CD14-positive monocyte (primary cell): ENCODE measurements around the gene SHB. TPM values are rescaled to one million over a fixed set of nuclear protein-coding genes. Genes with fewer than 3 reads are reported as not detected.
A peak's percentile ranks its signal among the peaks of the same experiment; 100 is the strongest.

Experiments
- DNase-seq, 3 donors: peaks; one replicate each; pipeline ENCODE4 v3.0.0-alpha.2; 2011 to 2022
- H2AFZ ChIP-seq: 2 replicates; pipeline ENCODE4 v1.6.0; 2012; ENCODE audit warnings: mild to moderate bottlenecking, low read depth, low read length, inconsistent platforms; ENCODE audit not compliant: insufficient read depth, poor library complexity, severe bottlenecking
- H3K27ac ChIP-seq, 2 donors: 1 replicate in 1 of 2; 2 replicates in 1 of 2; pipeline ENCODE4 v1.5.1; 2012 to 2013; ENCODE audit warnings: low read length in 2 of 2, control low read depth in 1 of 2, inconsistent platforms in 1 of 2, low read depth in 1 of 2, mild to moderate bottlenecking in 1 of 2
- H3K27me3 ChIP-seq, 2 donors: one replicate each; pipeline versions ENCODE4 v1.6.0 to v1.6.1; 2011 to 2013; ENCODE audit warnings: low read length in 2 of 2; ENCODE audit not compliant: control insufficient read depth in 2 of 2, insufficient read depth in 2 of 2
- H3K36me3 ChIP-seq, 2 donors: replicated peaks in 1 of 2; 1 replicate in 1 of 2; 2 replicates in 1 of 2; pipeline versions ENCODE4 v1.5.1 to v1.6.1; 2012 to 2013; ENCODE audit warnings: low read length in 2 of 2, control low read depth in 1 of 2, inconsistent platforms in 1 of 2, mild to moderate bottlenecking in 1 of 2; ENCODE audit not compliant: insufficient read depth in 2 of 2, control insufficient read depth in 1 of 2
- H3K4me1 ChIP-seq, 2 donors: 1 replicate in 1 of 2; 2 replicates in 1 of 2; pipeline versions ENCODE4 v1.5.1 to v1.6.1; 2012 to 2013; ENCODE audit warnings: low read length in 2 of 2, control low read depth in 1 of 2, inconsistent platforms in 1 of 2, mild to moderate bottlenecking in 1 of 2, moderate library complexity in 1 of 2; ENCODE audit not compliant: insufficient read depth in 2 of 2, control insufficient read depth in 1 of 2
- H3K4me2 ChIP-seq: replicated peaks from 2 replicates; pipeline ENCODE3; 2012; ENCODE audit warnings: low read length, moderate library complexity, mild to moderate bottlenecking; ENCODE audit not compliant: poor library complexity, severe bottlenecking; ENCODE audit errors: extremely low read depth
- H3K4me3 ChIP-seq, 3 experiments: fragments of 200-600 bp in 1 of 3; sonication (generic) in 1 of 3; replicated peaks in 1 of 3; 1 replicate in 2 of 3; 2 replicates in 1 of 3; pipeline ENCODE4 v1.5.1; 2011 to 2013; ENCODE audit warnings: low read length in 3 of 3, mild to moderate bottlenecking in 3 of 3, control low read depth in 2 of 3, low read depth in 2 of 3, inconsistent platforms in 1 of 3, moderate library complexity in 1 of 3
- H3K79me2 ChIP-seq: 2 replicates; pipeline ENCODE4 v1.6.0; 2012; ENCODE audit warnings: mild to moderate bottlenecking, control low read depth, inconsistent platforms, low read length, moderate library complexity; ENCODE audit not compliant: insufficient read depth
- H3K9ac ChIP-seq: 2 replicates; pipeline ENCODE4 v1.6.0; 2017; ENCODE audit warnings: low read length, mild to moderate bottlenecking; ENCODE audit not compliant: insufficient read depth, poor library complexity, severe bottlenecking
- H3K9me3 ChIP-seq, 2 donors: replicated peaks in 1 of 2; 1 replicate in 1 of 2; 2 replicates in 1 of 2; pipeline versions ENCODE4 v1.5.1 to v1.6.1; 2012 to 2013; ENCODE audit warnings: low read length in 2 of 2, control low read depth in 1 of 2; ENCODE audit not compliant: control insufficient read depth in 1 of 2, insufficient read depth in 1 of 2
- H4K20me1 ChIP-seq: 2 replicates; pipeline ENCODE4 v1.6.0; 2012; ENCODE audit warnings: mild to moderate bottlenecking, low read length, control low read depth, moderate library complexity; ENCODE audit not compliant: insufficient read depth
- H3K27ac Mint-ChIP-seq, 7 donors: one replicate each; pipeline ENCODE4 v1.8.0; 2020; ENCODE audit warnings: mild to moderate bottlenecking in 7 of 7, mixed read lengths in 7 of 7, moderate library complexity in 6 of 7, inconsistent platforms in 2 of 7
- H3K27me3 Mint-ChIP-seq, 3 donors: one replicate each; pipeline ENCODE4 v1.8.0; 2021 to 2022; ENCODE audit warnings: low read depth in 3 of 3, mild to moderate bottlenecking in 3 of 3, mixed read lengths in 3 of 3, moderate library complexity in 3 of 3, inconsistent platforms in 1 of 3
- H3K36me3 Mint-ChIP-seq, 2 donors: one replicate each; pipeline ENCODE4 v1.8.0; 2020; ENCODE audit warnings: mixed read lengths in 2 of 2, inconsistent platforms in 1 of 2, mild to moderate bottlenecking in 1 of 2
- H3K4me1 Mint-ChIP-seq: one replicate; pipeline ENCODE4 v1.8.0; 2020; ENCODE audit warnings: mild to moderate bottlenecking, mixed read lengths
- H3K4me3 Mint-ChIP-seq, 2 donors: one replicate each; pipeline ENCODE4 v1.8.0; 2020; ENCODE audit warnings: mild to moderate bottlenecking in 2 of 2, mixed read lengths in 2 of 2, moderate library complexity in 1 of 2
- H3K9me3 Mint-ChIP-seq, 7 donors: one replicate each; pipeline ENCODE4 v1.8.0; 2020 to 2022; ENCODE audit warnings: mixed read lengths in 7 of 7, mild to moderate bottlenecking in 6 of 7, moderate library complexity in 6 of 7, inconsistent platforms in 2 of 7
- WGBS: methylation state at CpG from one replicate; pipeline ENCODE4 v1.1.5; 2013; ENCODE audit warnings: missing lambda C conversion rate; ENCODE audit not compliant: insufficient coverage; 5-methylcytosine and 5-hydroxymethylcytosine counted together
- intact Hi-C, 2 donors: fragments of 100-400 bp; cut with micrococcal nuclease; formaldehyde crosslinking; loops; one replicate each; pipeline versions ENCODE4 v1.15.0 to v1.15.1; 2023
- polyA plus RNA-seq, 3 donors: library from polyadenylated mRNA; depleted of rRNA in 1 of 3; unstranded in 2 of 3; stranded (reverse) in 1 of 3; fragments of 300-500 nt in 2 of 3; fragments of >200 nt in 1 of 3; fragmentation: Illumina TruSeq in 2 of 3; gene quantifications; 1 replicate in 2 of 3; 2 replicates in 1 of 3; pipeline ENCODE4 v1.2.3, GENCODE V29; 2012 to 2021
- TF ChIP-seq, protein P1 (sequence below): fragments of 200-600 bp; IDR thresholded peaks from one replicate; pipeline ENCODE4 v1.8.0; 2022; ENCODE audit warnings: antibody characterized with exemption, mild to moderate bottlenecking

The SHB gene
- polyA plus RNA-seq, 3 donors = 0.27 to 1.3 (median 0.31) TPM

DNA sequence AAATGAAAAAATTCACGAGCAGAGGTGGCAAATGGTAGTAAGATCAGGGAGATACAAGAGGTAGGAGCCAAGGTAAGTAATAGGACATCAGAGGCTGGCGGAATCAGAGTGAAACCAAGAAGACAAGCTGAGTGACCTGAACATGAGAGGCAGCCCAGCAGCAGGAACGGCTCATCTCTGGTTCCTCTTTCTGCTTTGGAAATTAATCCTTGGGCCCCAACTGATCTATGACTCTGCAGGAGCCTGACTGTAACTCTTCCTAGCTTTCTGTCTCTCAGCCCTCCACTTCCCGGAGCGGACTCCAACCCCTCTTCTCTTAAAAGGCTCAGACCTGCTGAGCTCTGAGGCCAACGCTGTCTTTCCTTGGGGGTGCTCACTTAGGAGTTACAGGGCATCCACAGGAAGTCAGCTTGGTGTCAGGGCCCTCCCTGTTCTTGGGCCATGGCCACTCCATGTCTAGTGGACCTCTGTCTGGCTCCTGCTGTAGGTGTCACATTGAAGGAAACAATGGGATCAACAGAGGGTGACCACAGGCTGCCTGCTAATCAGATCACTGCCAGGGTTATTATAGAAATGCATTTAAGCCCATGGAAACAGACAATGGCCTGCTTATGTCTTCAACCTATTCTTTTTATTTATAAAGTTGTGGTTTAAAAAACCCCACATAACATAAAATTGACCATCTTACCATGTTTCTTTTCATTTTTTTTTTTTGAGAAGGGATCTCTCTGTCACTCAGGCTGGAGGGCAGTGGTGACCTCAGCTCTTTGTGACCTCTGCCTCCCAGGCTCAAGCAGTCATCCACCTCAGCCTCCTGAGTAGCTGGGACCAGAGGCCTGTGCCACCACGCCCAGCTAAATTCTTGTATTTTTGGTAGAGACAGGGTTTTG, 22.5 kb upstream of the SHB start:
- Mint-ChIP-seq H3K36me3 (no peaks in the 10 kb centered on the region), H3K4me3 (peak overlapping the region in 1 of 2 donors; percentile 52), H3K9me3 (peaks cover 0 to 1% (median 0%) of the 10 kb centered on the region in 7 donors), H3K4me1 (peaks cover 21% of the 10 kb centered on the region), H3K27me3 (peaks cover 0 to 4% (median 1%) of the 10 kb centered on the region in 3 donors), H3K27ac (peak overlapping the region in 4 of 7 donors; percentile 27 to 66 (median 28))
- Histone ChIP-seq H3K9me3 (no peaks in the 10 kb centered on the region), H3K4me3 (no peak overlapping the region), H4K20me1 (no peaks in the 10 kb centered on the region), H3K27ac (no peak overlapping the region), H3K36me3 (no peaks in the 10 kb centered on the region), H3K79me2 (no peaks in the 10 kb centered on the region), H3K4me2 (no peak overlapping the region), H3K27me3 (no peaks in the 10 kb centered on the region), H3K9ac (no peak overlapping the region), H3K4me1 (peaks cover 6 to 9% of the 10 kb centered on the region in 2 donors), H2AFZ (peak overlapping the region; percentile 23)
- peak in 1 of 3 donors; percentile 16 for DNase-seq
- WGBS = 63% methylated on average over 6 of the region's 7 CpGs
- intact Hi-C loops = loop anchor here in 1 of 2 donors (5.0 kb wide), 1 partner anchor 179 kb away; no protein-coding TSS in a partner anchor
- TF ChIP-seq, protein P1, sequence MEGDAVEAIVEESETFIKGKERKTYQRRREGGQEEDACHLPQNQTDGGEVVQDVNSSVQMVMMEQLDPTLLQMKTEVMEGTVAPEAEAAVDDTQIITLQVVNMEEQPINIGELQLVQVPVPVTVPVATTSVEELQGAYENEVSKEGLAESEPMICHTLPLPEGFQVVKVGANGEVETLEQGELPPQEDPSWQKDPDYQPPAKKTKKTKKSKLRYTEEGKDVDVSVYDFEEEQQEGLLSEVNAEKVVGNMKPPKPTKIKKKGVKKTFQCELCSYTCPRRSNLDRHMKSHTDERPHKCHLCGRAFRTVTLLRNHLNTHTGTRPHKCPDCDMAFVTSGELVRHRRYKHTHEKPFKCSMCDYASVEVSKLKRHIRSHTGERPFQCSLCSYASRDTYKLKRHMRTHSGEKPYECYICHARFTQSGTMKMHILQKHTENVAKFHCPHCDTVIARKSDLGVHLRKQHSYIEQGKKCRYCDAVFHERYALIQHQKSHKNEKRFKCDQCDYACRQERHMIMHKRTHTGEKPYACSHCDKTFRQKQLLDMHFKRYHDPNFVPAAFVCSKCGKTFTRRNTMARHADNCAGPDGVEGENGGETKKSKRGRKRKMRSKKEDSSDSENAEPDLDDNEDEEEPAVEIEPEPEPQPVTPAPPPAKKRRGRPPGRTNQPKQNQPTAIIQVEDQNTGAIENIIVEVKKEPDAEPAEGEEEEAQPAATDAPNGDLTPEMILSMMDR = no peak

DNA sequence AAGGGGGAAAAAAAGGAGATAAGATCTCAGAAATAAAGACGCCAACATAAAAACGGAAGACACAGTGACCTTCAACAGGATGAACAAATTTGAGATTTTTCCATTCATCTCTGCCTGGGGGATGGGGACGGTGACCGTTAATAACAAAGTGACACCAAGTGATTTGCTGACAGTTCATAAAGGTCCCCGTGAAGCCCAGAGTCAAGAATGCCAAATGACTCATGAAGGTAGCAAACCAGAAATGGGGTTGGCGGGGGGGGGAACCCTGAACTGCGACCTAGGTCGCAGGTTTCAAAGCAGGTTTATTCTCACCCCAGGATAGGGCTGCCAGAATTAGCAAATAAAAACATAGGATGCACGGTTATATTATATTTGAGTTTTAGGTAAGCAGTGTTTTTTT, 21.1 kb upstream of the SHB start:
- Histone ChIP-seq H3K27ac (no peak overlapping the region), H3K4me2 (no peak overlapping the region), H4K20me1 (no peaks in the 10 kb centered on the region), H3K4me3 (no peak overlapping the region), H2AFZ (no peak overlapping the region), H3K79me2 (no peaks in the 10 kb centered on the region), H3K9me3 (no peaks in the 10 kb centered on the region), H3K9ac (no peak overlapping the region), H3K27me3 (no peaks in the 10 kb centered on the region), H3K36me3 (no peaks in the 10 kb centered on the region), H3K4me1 (peaks cover 6 to 9% of the 10 kb centered on the region in 2 donors)
- 85% methylated on average over 5 of the region's 9 CpGs for WGBS
- H3K4me1 Mint-ChIP-seq = peaks cover 26% of the 10 kb centered on the region
- no peak overlapping the region for H3K4me3 Mint-ChIP-seq
- no peaks in the 10 kb centered on the region for H3K36me3 Mint-ChIP-seq
- DNase-seq = no peak
- no peak overlapping the region for H3K27ac Mint-ChIP-seq
- H3K9me3 Mint-ChIP-seq = peaks cover 0 to 1% (median 0%) of the 10 kb centered on the region in 7 donors
- peaks cover 0 to 2% (median 0%) of the 10 kb centered on the region in 3 donors for H3K27me3 Mint-ChIP-seq
- TF ChIP-seq, protein P1 = no peak
- intact Hi-C loops = loop anchor here in 1 of 2 donors (5.0 kb wide), 1 partner anchor 178 kb away; no protein-coding TSS in a partner anchor
